PFSK-1 (cell line): ENCODE results near the gene BTG1.

ENCODE experiments used
- POLR2AphosphoS5 ChIP-seq: IDR thresholded peaks from 2 replicates; pipeline ENCODE4 v1.6.1; 2012; ENCODE audit warnings: low read depth, mild to moderate bottlenecking, control low read depth, low read length, moderate library complexity
- SIN3A ChIP-seq: IDR thresholded peaks from 2 replicates; pipeline ENCODE4 v1.6.1; 2012; ENCODE audit warnings: mild to moderate bottlenecking, low read length, moderate library complexity, borderline replicate concordance; ENCODE audit not compliant: insufficient read depth

- TF ChIP-seq SIN3A (no peak), POLR2AphosphoS5 (no peak)
These were observed 45.4 kb upstream of the BTG1 start for GRCh38 chr12:92191061-92191460.
